NCI-H1436 treated with DMSO at 0.1 percent for 48 hours (cell line): ENCODE measurements around the gene CLMP.
"Not testable (repeated sequence)": the region's sequence is repeated elsewhere in the genome, so short reads cannot be mapped to it uniquely, and the experiment has no call there.

Source experiments
- DNase-seq: peaks from one replicate; lab custom pipeline; 2025; lab: John Stamatoyannopoulos, UW

The CLMP gene

DNA sequence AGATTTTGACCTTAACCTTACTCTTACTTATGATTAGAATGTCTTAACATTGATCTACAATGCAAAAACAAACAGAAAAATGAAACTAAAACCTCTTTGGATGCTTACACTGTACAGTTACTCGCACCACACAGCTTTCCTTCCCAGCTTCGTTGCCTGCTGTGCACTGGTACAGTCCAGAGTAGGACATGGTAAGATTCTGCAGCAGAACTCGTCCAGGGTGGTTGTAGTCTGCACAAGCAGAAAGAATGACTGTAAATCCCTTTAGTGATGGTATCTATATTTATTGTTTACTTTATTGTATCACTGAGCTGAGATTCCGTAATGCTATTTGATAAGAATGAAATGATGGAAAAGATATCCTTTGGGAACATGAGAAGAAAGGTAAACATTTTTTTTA is 112.1 kb downstream of the CLMP start:
- no peak for DNase-seq

DNA sequence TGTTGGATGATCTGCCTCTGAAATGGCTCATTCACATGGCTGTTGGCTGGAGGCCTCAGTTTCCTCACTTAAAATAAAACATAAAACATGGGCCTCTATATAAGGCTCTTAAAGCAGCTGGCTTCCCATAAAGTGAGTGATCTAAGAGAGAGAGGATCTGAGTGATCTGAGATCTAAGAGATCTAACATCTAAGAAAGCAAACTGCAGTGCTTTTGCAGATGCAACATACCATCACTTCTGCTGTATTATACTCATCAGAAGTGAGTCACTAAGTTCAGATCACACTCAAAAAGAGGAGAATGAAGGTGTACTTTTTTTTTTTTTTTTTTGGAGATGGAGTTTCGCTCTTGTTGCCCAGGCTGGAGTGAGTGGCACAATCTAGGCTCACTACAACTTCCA is 115.0 kb downstream of the CLMP start:
- no peak for DNase-seq

DNA sequence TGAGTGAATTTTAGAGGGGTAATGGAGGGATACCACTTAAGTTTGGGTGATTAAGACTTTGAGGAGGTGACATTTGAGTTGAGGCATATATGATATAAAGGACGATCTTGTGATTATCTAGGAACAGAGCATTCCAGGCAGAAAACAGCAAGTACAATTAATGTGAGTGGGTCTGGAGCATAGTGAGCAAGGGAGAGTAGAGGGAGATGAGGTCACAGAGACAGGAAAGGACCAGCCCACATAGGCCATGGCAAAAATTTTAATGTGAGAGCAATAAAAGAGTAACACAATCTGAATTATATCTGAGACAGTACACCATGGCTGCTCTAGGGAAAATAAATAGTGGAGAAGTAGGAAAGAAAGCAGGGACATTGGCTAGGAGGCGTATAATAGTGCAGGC is 118.6 kb downstream of the CLMP start:
- no peak for DNase-seq

DNA sequence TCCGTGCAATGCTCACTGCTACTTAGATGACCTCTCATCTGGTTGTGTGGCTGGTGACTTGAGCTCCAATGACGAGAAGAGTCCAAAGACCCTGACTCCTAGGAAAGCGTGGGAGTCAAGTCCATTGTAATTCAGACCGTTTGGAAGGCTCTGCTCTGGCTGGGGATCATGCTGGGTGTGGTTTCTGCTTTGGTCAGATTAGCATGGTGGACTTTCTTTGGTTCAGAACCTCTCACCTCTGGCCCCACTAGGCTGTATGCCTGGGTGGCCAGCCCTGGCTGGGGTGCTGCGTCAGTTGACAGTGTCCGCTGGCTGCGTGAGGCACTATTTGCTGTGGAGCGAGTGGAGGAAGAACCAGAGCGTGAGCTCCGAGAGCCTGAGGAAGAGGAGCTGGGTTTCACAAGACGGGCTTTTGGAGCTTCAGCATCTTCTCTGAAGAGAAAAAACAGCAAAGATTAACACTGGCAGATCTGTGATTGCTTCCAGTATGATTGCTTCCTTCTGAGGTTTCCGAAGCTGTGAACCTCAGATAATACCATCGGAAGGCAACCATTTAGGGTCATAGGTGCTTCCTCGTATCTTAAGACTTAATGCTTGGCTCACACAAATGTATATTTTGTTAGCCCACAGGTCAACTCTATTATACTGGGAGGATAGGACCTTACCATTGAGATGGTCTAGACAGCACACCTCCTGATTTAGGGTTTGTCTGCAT is 121.5 kb downstream of the CLMP start:
- no peak for DNase-seq

DNA sequence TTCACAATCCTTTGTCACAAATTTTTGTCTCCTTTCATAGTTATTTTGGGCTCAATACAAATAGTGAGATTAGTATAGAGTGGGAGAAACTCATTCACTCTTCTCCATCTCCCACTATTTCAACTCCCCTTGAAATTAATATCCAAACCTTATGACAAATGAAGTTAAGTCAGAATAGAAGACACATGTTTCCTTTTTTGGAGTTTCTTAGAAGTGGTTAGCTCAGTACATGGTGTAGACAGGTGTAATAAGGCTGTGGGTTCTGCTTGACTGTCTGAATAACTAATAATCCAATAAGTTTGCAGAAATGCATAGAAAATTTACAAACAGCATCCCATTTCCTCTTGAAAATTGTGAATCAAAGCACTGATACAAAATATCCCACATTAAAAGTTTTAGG is 122.3 kb downstream of the CLMP start:
- DNase-seq = no peak

DNA sequence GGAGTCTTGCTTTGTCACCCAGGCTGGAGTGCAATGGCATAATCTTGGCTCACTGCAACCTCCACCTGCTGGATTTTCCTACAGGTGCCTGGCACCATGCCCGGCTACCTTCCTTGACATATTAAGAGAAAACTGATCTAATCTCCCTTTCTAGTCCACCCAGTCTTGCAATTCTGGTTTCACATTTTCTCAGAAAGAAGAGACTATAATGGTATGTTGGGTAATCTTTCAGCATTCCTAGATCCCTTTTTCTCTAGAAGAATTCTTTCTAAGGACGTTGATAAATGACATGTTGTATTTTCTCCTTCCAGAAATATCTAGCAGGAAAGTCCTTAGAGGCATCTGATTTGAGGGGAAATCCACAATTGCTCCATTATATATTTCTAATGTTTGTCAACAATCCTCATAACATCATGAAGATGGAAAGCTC is 122.7 kb downstream of the CLMP start:
- no peak for DNase-seq

DNA sequence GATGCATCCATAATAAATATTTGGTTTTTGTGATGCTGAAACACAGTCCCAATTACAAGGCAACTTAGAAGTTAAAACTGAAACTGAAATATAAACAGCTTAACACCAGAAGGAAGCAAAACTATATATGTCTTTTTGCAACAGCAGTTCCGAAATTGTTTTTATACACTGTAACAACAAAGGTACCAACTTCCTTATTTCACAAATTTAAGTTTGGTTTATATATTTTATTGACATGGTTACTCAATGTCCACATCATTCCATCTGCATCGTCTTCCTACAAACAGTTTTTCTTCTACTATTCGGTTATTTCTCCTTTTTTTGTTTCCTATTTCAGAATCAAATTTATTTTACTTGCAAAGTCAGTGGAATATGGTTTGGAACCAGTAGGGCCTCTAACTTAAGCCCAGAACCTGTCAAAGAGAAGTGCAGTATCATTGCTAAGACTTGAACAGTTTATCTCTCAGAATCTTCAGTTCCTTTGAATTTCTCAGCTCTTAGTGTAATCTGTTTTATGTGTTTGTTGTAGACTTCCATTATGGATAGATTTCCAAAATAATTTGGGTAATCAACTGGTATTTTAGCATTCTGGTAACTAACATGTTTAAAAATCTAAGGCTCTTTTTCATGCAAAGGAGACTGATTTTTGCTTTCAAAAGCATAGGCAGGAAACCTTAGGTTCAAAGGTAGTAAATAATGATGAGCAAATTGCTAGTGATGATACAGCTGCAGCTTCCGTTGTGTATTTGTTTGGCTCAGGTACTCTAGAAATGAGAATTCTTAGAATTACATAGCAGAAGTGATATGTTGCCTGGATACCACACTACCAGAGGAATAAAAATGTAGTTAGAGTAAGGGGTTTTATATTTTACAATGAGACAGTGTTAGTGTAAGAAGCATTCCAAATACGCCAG is 124.9 kb downstream of the CLMP start:
- no peak for DNase-seq

DNA sequence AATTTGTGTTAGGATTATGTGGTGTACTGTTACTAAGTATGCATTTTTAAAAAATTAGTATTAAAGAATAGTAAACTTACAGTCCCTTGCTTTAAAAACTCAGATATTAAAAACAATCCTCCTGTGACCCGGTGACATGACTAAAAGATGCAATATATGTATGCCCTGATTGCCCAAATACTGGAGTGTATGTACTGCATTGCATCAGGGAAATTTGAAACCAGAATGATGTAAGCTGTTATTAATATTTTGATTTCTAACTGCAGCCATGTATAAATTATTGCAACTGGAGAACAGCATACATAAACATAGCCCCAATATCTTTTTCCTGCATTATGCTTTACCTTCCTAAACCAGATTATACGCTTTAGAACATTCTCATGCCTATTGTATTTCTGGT is 129.4 kb downstream of the CLMP start:
- no peak for DNase-seq

DNA sequence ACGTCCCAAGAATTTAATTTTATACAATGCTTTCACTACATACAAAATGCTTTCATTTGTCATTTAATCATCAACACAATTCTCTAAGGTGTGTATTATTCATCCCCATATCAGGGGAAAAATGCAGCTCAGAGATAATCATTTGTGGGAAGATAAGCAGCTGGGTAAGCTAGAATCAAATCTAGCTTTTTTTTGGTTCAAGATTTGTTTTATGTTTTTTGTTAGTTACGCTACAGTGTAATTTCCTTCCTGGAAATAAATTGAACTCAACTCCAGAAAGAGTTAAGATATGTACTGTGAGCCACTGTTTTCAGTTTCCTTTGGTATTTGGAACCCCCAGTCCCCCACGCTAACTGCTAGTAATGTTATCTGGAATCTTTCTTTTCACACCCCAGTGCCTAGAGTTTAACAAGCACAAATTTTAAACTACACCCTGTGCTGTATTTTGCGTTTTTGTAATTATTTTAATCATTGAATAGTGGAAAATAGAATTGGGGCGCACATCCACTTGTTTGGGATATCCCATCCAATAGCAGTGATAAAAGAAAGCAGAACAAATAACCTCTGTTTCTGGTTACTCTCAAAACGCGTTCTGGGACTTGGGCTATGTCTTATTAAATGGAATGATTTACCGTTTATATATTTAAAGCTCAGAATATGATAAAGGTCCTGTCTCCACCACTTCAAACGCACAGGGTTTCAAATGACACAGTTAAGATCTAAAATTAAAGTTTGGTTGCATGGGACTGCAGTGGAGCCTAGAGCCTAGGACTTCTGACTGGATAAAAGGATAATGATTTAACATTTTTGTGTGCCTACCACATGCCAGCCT is 131.0 kb downstream of the CLMP start:
- no peak for DNase-seq

DNA sequence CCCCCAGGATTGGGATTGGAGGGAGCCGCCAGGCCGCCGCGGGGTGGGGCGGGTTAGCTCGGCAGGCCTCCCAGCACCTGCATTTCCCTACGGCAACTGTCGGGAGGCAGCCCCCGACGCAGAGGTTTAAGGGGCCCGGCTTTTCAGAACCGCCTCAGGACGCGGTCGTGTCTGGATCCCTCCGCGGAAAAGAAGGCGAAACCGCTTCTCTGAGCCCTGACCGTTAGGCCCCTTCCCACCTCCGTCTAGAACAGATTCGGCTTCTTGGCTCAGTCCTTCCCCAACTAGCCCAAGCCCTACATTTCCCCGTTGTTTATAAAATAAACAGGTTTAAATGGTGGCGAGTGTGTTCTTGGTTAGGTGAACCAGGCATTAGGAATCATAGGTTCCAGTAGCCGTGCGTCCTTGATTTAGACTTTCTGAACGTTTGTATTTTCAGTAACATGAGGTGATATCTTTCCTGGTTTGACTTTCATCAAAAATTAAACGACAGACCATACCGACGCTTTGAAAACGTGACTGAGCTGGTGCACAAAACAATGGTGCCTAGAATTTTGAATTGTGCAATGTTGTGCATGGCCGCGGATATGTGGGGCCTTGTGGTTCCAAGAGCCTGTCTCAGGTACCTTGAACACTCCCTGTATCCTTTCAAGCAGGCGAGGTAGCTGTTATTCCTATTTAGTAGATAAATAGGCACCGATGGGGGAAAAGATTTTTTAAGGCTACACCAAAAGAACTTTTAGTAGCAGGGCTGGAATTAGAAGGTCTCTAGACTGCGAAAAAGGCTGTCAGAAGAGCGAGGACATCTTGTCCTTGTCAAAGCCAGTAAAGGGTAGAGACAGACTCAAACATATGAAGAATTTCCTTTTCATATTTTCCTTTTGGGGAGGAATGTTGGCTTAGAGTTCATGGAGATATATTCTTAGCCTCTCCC is 131.9 kb downstream of the CLMP start:
- DNase-seq = no peak

DNA sequence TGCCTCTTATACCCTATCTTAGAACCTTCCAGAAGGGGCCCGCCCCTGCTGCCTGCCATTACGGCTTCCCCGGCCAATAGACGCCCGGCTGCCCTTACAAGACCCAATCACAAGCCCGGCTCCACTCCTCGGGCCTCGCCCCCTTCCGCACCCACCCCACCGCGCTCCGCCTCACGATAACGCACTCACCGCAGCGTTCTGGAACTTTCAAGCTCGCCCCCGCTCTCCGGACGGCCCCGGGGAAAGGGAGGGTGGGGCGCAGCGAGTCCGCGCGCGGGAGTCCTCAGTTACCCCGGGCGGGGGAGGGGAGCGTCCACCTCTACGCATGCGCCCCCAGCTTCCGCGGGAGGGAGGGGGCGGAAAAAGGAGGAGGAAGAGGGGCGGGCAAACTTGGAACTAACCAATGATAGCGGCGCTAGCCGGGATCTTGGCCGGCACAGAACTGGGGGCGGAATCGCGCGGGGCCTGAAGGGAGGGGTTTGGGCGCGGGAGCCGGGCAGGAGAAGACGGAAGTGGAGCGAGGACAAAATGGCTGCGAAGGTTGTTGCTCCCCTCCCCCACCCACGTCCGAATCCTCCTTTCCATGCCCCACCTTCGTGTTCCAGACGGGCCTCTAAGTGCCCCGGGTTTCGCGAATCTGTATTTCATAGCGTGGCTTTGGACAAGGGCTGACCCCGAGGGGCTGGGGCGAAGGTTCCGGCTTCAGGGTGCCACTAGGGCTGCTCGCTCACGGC is 132.7 kb downstream of the CLMP start:
- peak; percentile 93 for DNase-seq

DNA sequence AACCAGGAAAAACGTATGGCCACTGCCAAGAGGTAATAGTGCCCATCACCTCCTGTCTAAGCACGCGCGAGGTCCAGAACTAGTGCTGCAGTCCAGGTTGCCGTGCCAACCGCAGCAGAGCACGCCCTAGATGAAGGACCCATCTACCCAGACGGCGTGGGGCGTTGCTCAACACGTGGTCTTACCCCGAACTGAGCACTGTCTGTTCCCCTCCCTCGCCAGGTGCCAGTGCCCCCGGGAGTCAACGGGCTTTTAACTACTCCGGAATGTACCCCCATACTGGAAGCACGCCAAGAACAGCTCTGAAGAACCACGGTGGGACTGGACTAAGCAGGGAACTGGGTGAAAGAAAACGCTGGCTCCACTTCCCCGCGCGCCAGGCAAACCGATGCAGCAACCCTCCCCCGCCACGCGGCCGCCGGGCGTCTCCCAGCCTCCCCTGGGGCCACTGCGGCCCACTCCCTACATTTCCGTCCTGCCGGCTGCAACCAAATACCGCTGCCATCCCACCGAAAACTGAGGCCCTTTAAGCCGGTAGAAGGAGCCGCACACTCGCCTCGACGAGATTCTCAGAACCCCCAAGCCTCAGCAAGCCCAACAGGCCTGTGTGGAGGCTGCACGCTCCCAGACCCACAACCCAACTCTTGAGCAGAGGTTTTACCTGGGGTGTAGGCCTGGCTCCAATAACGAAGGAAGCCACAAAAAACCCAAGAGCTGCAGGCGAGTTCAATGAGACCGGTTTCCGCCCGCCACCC is 133.5 kb downstream of the CLMP start, which contains the start of gene HSPA8:
HSPA8 (minus strand) TSS at position 734 of the 755 bp plus-strand sequence. CDS start 812 bp downstream, outside the sequence.
- no peak for DNase-seq

DNA sequence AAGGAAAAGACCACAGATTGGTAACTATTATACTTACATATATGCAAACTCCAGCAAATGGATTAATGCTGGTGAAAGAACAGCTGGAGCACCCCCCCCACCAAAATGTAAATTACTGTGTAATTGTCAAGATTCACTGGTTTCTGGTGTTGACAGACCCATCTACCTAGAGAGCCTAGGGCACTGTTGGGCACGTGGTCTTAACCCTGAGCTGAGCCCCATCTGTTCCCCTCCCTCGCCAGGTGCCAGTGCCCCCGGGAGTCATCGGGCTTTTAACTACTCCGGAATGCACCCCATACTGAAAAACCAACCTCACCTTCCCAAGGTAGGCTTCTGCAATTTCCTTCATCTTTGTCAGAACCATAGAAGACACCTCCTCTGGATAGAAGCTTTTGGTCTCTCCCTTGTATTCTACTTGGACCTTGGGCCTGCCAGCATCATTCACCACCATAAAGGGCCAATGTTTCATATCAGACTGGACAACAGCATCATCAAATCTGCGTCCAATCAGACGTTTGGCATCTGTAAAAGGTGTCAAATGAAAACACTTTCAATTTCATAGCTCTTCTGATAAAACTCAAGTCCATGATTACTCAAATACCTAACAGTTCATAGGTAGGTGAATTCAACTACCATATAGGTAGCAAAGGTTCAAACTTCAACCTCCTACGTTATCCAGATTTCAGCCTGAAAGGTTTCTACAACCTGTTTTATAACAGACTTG is 134.6 kb downstream of the CLMP start:
- DNase-seq = no peak

DNA sequence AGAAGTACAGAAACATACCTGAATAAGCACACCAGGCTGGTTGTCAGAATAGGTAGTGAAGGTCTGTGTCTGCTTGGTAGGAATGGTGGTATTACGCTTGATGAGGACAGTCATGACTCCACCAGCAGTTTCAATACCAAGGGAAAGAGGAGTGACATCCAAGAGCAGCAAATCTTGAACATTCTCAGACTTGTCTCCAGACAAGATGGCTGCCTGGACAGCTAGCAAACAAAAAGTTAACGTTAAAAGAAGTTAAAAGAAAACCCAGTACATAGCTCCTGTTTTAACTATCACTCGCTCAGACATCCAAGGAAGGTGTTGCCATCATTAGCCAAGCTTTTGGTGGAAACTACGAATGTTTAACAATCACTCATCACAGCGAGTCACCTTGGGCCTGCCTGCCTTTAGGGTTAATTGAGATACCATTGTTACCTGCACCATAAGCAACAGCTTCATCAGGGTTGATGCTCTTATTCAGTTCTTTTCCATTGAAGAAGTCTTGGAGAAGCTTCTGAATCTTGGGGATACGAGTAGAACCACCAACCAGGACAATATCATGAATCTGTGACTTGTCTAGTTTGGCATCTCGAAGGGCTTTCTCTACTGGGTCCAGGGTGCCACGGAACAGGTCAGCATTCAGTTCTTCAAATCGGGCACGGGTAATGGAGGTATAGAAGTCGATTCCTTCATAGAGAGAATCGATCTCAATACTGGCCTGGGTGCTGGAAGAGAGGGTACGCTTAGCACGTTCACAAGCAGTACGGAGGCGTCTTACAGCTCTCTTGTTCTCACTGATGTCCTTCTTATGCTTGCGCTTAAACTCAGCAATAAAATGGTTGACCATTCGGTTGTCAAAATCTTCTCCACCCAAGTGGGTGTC is 135.8 kb downstream of the CLMP start:
- DNase-seq = not testable (repeated sequence)

DNA sequence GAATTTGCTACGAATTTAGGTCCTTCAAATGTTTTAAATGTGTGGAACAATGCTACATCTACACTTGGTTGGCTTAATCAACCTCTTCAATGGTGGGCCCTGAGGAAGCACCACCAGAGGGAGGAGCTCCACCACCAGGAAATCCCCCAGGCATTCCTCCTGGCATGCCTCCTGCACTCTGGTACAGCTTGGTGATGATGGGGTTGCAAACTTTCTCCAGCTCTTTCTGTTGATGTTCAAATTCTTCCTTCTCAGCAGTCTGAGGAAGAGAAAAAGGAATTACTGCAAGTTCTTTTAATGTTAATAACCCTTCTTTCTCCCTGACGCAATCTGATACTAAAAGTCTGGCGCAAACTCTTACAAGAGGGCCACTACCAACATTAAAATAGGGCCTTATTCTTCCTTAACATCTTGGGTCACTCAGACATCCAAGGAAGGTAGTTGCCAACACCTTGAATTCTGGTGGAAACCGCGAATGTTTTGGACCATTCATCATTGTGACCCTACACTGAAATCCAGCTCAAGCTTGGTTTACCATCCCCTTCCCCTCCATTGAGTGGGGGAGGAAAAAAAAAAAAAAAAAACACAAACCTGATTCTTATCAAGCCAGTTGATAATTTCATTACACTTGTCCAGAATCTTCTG is 137.3 kb downstream of the CLMP start:
- DNase-seq = no peak

DNA sequence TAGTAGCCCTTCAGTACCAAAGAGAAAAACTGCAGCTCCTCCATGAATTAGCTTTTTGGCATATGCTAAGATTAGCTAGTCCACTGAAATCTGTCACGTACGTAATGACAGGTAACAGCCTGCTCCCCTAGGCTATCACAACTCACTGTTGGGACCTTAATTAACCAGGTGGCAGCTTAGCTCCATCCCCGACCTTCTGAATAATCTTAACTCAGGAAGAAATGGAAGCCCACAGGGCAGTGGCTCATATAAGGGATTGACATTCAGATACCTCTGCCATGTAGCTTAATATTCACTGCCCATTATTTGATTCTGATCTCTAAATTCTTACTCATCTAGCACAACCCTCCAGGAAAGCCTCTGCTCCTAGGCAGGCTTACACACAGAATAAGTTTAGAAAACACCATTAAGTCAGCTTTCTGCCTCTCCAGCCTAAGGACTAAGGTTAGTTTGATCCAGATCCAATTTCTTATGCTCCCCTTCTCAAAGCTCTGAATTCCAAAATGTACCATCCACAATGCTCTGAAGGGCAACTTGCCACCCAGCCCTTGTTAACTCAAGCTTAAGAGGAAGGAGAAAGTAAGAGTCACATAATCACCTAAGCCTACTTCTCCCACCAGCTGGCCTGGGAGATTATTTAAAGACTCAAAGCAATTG is 138.1 kb downstream of the CLMP start:
- no peak for DNase-seq
